GM12891 (cell line): ENCODE results near the gene VSIG10.

ENCODE experiments used
- POLR2A ChIP-seq: IDR thresholded peaks from 2 replicates; pipeline ENCODE4 v1.6.1; 2011; ENCODE audit warnings: low read depth, low read length, control low read depth
- POLR2AphosphoS5 ChIP-seq: IDR thresholded peaks from 2 replicates; pipeline ENCODE4 v1.6.1; 2011; ENCODE audit warnings: low read depth, low read length, control low read depth

- peak; percentile 63 for TF ChIP-seq POLR2A
- no peak for TF ChIP-seq POLR2AphosphoS5
Measured at GRCh38 chr12:118145798-118146156, 42.0 kb upstream of the VSIG10 start.
